Measurements from ENCODE around the gene CPNE9.

The CPNE9 gene

GRCh38 chr3:9727743-9728142 lies 24.1 kb downstream of the CPNE9 start:
- TF ChIP-seq, protein P1, sequence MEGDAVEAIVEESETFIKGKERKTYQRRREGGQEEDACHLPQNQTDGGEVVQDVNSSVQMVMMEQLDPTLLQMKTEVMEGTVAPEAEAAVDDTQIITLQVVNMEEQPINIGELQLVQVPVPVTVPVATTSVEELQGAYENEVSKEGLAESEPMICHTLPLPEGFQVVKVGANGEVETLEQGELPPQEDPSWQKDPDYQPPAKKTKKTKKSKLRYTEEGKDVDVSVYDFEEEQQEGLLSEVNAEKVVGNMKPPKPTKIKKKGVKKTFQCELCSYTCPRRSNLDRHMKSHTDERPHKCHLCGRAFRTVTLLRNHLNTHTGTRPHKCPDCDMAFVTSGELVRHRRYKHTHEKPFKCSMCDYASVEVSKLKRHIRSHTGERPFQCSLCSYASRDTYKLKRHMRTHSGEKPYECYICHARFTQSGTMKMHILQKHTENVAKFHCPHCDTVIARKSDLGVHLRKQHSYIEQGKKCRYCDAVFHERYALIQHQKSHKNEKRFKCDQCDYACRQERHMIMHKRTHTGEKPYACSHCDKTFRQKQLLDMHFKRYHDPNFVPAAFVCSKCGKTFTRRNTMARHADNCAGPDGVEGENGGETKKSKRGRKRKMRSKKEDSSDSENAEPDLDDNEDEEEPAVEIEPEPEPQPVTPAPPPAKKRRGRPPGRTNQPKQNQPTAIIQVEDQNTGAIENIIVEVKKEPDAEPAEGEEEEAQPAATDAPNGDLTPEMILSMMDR (IDR thresholded peaks at IDR 0.05; ENCODE audit: unreplicated experiment in 3 of 3) = no peak
- H3K27me3 Mint-ChIP-seq (ENCODE audit: low read depth) = no peaks in the 10 kb centered on the region
- H3K4me1 Mint-ChIP-seq = peaks cover 12% of the 10 kb centered on the region
- H3K27ac Mint-ChIP-seq = no peak overlapping the region
- no peaks in the 10 kb centered on the region for H3K36me3 Mint-ChIP-seq (ENCODE audit: low read depth)
- no peaks in the 10 kb centered on the region for H3K9me3 Mint-ChIP-seq
- H3K4me3 Mint-ChIP-seq = peak overlapping the region; percentile 8 to 46 (median 38)

DNA sequence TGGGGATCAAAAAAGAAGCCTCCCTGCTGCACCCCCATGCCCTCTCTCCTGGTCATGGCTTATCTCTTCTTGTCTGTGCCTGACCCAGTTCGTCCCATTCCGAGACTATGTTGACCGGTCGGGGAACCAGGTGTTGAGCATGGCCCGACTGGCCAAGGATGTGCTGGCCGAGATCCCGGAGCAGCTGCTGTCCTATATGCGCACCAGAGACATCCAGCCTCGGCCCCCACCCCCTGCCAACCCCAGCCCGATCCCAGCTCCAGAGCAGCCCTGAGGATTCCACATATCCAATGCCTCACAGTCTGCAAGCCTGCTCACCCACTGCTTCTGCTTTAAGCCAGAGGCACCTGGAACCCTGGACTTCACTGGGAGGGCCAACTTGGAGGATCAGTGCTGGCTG lies 25.8 kb downstream of the CPNE9 start:
- TF ChIP-seq, protein P1 (IDR thresholded peaks at IDR 0.05; ENCODE audit: unreplicated experiment in 3 of 3) = no peak
- peak overlapping the region; percentile 58 to 79 (median 70) for H3K4me3 Mint-ChIP-seq
- H3K36me3 Mint-ChIP-seq (ENCODE audit: low read depth) = peaks cover 12% of the 10 kb centered on the region
- peaks cover 24% of the 10 kb centered on the region for H3K4me1 Mint-ChIP-seq
- peak overlapping the region in 2 of 3 experiments; percentile 5 to 23 for H3K27ac Mint-ChIP-seq
- H3K27me3 Mint-ChIP-seq (ENCODE audit: low read depth) = no peaks in the 10 kb centered on the region
- no peaks in the 10 kb centered on the region for H3K9me3 Mint-ChIP-seq

GRCh38 chr3:9730657-9731205 lies 27.1 kb downstream of the CPNE9 start:
- Mint-ChIP-seq H3K9me3 (no peaks in the 10 kb centered on the region), H3K27ac (peak overlapping the region; percentile 90 to 97 (median 94)), H3K4me1 (peaks cover 24% of the 10 kb centered on the region), H3K27me3 (ENCODE audit: low read depth) (no peaks in the 10 kb centered on the region), H3K4me3 (peak overlapping the region; percentile 92 to 94 (median 93)), H3K36me3 (ENCODE audit: low read depth) (peaks cover 21% of the 10 kb centered on the region)
- TF ChIP-seq, protein P1 (IDR thresholded peaks at IDR 0.05; ENCODE audit: unreplicated experiment in 3 of 3) = no peak

DNA sequence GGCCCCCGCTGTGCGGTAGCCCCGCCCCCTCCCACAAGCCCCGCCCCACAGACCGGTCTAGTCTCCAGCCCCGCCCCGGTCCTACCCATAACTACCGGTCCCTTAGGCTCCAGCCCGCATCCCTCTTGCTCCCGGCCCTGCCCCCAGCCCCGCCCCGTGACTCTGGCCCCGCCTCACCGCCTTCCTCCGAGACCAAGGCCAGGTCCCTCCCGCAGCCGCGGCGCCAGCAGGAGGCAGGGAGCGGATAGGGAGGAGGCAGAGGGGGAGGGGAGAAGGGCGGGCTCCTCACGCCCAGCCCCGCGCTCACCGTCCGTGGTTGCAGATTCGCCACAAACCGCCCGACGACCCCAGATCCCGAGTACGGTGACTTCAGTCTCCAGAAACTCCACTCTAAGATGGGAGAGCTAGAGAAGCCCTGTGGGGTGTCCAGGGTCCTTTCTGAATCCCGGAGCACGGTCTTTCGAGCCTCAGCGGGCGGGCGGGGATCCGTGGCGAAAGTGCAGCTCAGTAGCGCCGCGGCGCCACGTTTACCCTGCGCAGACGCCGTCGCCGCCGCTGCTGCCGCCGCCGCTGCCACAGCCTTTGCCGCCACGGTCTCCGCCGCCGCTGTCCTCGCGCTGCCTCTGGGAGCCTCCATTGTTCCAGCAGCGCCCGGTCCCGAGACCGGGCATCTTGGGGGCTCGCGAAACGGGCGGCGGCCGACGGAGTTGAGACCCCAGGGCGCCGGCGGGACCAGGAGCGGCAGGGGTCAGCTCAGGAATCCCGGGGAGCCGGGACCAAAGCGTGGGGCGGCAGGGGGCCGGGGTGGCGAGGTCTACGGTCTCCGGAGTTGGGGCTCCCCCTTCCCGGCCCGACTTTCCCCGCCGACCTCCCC lies 27.8 kb downstream of the CPNE9 start, which contains the start of gene BRPF1:
Gene BRPF1, plus strand, starts transcription at position 530 of the 874 bp plus-strand sequence. CDS start 2,406 bp downstream, outside the sequence.
- H3K4me3 Mint-ChIP-seq = peak within 1 kb of the TSS; percentile 93 to 94 (median 94)
- H3K27me3 Mint-ChIP-seq (ENCODE audit: low read depth) = no peaks in the 10 kb centered on the region
- peak within 1 kb of the TSS; percentile 90 to 97 (median 94) for H3K27ac Mint-ChIP-seq
- TF ChIP-seq, protein P1 (IDR thresholded peaks at IDR 0.05; ENCODE audit: unreplicated experiment in 3 of 3) = no peak
- peaks cover 24% of the 10 kb centered on the region for H3K4me1 Mint-ChIP-seq
- H3K9me3 Mint-ChIP-seq = no peaks in the 10 kb centered on the region
- H3K36me3 Mint-ChIP-seq (ENCODE audit: low read depth) = peaks cover 26% of the 10 kb centered on the region

GRCh38 chr3:9732080-9732739 lies 28.6 kb downstream of the CPNE9 start:
- H3K36me3 Mint-ChIP-seq (ENCODE audit: low read depth) = peaks cover 31% of the 10 kb centered on the region
- H3K4me1 Mint-ChIP-seq = peaks cover 24% of the 10 kb centered on the region
- no peaks in the 10 kb centered on the region for H3K9me3 Mint-ChIP-seq
- TF ChIP-seq, protein P1 (IDR thresholded peaks at IDR 0.05; ENCODE audit: unreplicated experiment in 3 of 3) = no peak
- H3K27ac Mint-ChIP-seq = peak overlapping the region; percentile 85 to 89 (median 88)
- H3K4me3 Mint-ChIP-seq = peak overlapping the region; percentile 91 to 94 (median 94)
- H3K27me3 Mint-ChIP-seq (ENCODE audit: low read depth) = no peaks in the 10 kb centered on the region
